Osteoblast (primary cell): ENCODE results near the gene PRCD. TPM values are rescaled to one million over a fixed set of nuclear protein-coding genes. Genes with fewer than 3 reads are reported as not detected.

ENCODE experiments used
- DNase-seq: peaks from one replicate; pipeline ENCODE4 v3.0.0; 2011; ENCODE audit warnings: low spot score, mixed read lengths; ENCODE audit not compliant: insufficient read length; ENCODE audit errors: missing footprints
- H2AFZ ChIP-seq: 2 replicates; pipeline ENCODE4 v1.6.0; 2011; ENCODE audit warnings: mild to moderate bottlenecking, low read length
- H3K27ac ChIP-seq: 2 replicates; pipeline ENCODE4 v1.5.1; 2011; ENCODE audit warnings: mild to moderate bottlenecking, low read depth, low read length, moderate library complexity
- H3K27me3 ChIP-seq: 2 replicates; pipeline ENCODE4 v1.6.0; 2012; ENCODE audit warnings: mild to moderate bottlenecking, control low read depth, inconsistent platforms, low read length, moderate library complexity; ENCODE audit not compliant: insufficient read depth
- H3K36me3 ChIP-seq: 2 replicates; pipeline ENCODE4 v1.5.1; 2011; ENCODE audit warnings: mild to moderate bottlenecking, low read length, control low read depth, moderate library complexity; ENCODE audit not compliant: insufficient read depth
- H3K4me1 ChIP-seq: 2 replicates; pipeline ENCODE4 v1.5.1; 2011; ENCODE audit warnings: mild to moderate bottlenecking, low read length, control low read depth, moderate library complexity; ENCODE audit not compliant: insufficient read depth
- H3K4me2 ChIP-seq: 2 replicates; pipeline ENCODE4 v1.6.0; 2011; ENCODE audit warnings: mild to moderate bottlenecking, low read length; ENCODE audit not compliant: insufficient read depth
- H3K4me3 ChIP-seq: fragments of 200-600 bp; sonication (generic); 3 replicates; pipeline ENCODE4 v1.5.1; 2012; ENCODE audit warnings: mild to moderate bottlenecking, low read length, inconsistent platforms; ENCODE audit not compliant: insufficient read depth
- H3K79me2 ChIP-seq: 2 replicates; pipeline ENCODE4 v1.6.0; 2012; ENCODE audit warnings: mild to moderate bottlenecking, low read length, control low read depth, inconsistent platforms; ENCODE audit not compliant: insufficient read depth
- H3K9me3 ChIP-seq: 2 replicates; pipeline ENCODE4 v1.5.1; 2011; ENCODE audit warnings: low read depth, low read length, control low read depth
- H4K20me1 ChIP-seq: 2 replicates; pipeline ENCODE4 v1.6.0; 2012; ENCODE audit warnings: mild to moderate bottlenecking, low read length, control low read depth; ENCODE audit not compliant: insufficient read depth
- total RNA-seq: library from RNA; depleted of rRNA; stranded (reverse); fragments of >200 nt; gene quantifications from 2 replicates; pipeline ENCODE4 v1.2.3, GENCODE V29; 2012
- TF ChIP-seq, protein P1 (sequence below): IDR thresholded peaks from 2 replicates; pipeline ENCODE4 v1.5.1; 2011; ENCODE audit warnings: mild to moderate bottlenecking, low read depth, low read length, moderate library complexity; ENCODE audit errors: extremely low read depth

The PRCD gene
- total RNA-seq, 1 donor: 4.0 TPM

DNA sequence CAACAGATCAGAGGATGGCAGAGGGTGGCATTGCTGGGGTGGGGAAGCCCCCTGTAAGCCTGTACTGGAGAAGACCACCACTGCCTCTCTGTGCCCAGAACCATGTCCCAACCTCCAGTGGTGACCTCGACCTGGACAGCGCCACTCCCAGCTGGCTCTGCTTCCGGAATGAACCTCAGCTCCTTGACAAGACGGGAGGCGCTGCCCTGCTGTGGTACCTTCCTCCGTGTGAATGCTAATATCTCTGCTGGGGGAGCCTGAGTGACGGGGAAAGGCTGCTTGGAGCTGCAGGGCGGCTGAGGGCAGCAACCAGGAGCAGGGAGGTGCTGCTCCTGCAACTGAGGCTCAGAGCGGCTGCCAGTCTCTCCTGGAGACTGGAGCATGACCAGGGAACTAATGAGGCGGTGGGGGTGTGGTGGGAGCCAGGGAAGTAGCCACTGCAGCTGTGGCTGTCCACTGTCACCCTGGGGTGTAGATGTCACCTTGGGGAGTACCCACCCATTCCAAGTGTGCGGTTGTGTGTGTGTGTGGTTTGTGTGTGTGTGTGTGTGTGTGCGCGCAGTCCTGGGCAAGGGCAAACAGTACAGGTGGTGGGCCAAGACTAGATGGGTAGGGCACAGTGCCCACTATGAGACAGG lies 6.2 kb downstream of the PRCD start:
- H2AFZ ChIP-seq: no peak overlapping the region
- no peaks in the 10 kb centered on the region for H4K20me1 ChIP-seq
- H3K79me2 ChIP-seq: no peaks in the 10 kb centered on the region
- H3K27me3 ChIP-seq: peaks cover 6% of the 10 kb centered on the region
- H3K4me1 ChIP-seq: peaks cover 26% of the 10 kb centered on the region
- peak overlapping the region; percentile 91 for H3K27ac ChIP-seq
- peak overlapping the region; percentile 16 for H3K4me2 ChIP-seq
- H3K36me3 ChIP-seq: no peaks in the 10 kb centered on the region
- DNase-seq: peak; percentile 44
- peak overlapping the region; percentile 11 for H3K4me3 ChIP-seq
- H3K9me3 ChIP-seq: no peaks in the 10 kb centered on the region
- TF ChIP-seq, protein P1, sequence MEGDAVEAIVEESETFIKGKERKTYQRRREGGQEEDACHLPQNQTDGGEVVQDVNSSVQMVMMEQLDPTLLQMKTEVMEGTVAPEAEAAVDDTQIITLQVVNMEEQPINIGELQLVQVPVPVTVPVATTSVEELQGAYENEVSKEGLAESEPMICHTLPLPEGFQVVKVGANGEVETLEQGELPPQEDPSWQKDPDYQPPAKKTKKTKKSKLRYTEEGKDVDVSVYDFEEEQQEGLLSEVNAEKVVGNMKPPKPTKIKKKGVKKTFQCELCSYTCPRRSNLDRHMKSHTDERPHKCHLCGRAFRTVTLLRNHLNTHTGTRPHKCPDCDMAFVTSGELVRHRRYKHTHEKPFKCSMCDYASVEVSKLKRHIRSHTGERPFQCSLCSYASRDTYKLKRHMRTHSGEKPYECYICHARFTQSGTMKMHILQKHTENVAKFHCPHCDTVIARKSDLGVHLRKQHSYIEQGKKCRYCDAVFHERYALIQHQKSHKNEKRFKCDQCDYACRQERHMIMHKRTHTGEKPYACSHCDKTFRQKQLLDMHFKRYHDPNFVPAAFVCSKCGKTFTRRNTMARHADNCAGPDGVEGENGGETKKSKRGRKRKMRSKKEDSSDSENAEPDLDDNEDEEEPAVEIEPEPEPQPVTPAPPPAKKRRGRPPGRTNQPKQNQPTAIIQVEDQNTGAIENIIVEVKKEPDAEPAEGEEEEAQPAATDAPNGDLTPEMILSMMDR: no peak

DNA sequence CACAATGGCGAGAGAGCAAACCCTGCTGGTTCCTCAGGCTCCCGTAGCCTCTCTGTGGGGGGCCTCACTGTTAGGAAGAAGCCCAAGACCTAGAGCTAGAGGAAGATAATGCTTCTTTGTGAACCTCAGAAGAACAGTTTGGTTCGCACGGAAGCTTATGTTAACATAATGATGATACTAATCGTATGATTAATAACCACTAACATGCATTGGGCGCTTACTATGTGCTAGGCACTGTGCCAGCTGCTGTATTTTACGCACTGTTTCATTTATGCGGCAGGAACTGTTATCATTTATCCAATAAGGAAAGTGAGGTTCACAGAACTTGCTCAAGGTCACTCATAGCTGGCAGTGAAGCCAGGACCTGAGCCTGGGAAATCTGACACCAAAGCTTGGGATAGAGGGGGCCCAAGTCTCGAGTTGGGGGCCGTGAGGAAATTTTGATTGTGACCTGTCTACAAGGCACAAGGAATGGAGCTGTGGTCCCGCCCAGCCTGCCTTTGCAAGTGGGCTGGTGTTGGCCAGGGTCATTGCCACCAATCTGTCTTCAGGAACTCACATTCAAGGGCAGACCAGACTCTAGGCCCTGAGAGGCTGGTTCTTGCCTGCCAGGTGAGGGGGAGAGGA lies 6.8 kb downstream of the PRCD start:
- no peaks in the 10 kb centered on the region for H4K20me1 ChIP-seq
- H3K4me3 ChIP-seq: peak overlapping the region; percentile 11
- H3K9me3 ChIP-seq: no peaks in the 10 kb centered on the region
- H2AFZ ChIP-seq: no peak overlapping the region
- no peaks in the 10 kb centered on the region for H3K79me2 ChIP-seq
- H3K4me2 ChIP-seq: peak overlapping the region; percentile 16
- TF ChIP-seq, protein P1: no peak
- no peaks in the 10 kb centered on the region for H3K36me3 ChIP-seq
- peaks cover 28% of the 10 kb centered on the region for H3K4me1 ChIP-seq
- peaks cover 6% of the 10 kb centered on the region for H3K27me3 ChIP-seq
- peak; percentile 96 for DNase-seq
- peak overlapping the region; percentile 91 for H3K27ac ChIP-seq

DNA sequence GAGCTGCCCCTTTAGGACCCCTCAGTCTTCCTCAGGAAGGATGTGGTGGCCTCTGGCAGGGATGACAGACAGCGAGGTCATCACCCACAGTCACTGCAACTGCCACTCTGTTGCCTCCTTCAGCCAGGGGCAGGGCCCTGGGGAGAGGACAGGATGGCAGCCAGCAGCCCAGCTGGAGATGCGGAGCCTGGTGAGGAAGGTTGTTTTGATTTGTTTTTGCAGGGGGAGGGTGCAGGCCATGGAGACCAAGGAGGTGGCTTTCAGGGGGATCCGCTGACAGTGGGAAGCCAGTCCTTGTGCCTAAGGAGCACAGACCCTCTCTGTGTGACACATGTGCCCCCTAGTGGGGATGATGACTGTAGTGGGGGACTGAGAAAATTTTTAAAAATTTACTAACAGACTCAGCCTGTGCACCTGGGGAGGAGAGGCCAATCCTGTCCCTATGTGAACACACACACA lies 7.4 kb downstream of the PRCD start:
- Histone ChIP-seq H3K4me1 (peaks cover 28% of the 10 kb centered on the region), H3K4me3 (peak overlapping the region; percentile 6), H3K27me3 (peaks cover 6% of the 10 kb centered on the region), H4K20me1 (no peaks in the 10 kb centered on the region), H3K9me3 (no peaks in the 10 kb centered on the region), H3K27ac (peak overlapping the region; percentile 91), H3K36me3 (no peaks in the 10 kb centered on the region), H3K4me2 (peak overlapping the region; percentile 16), H2AFZ (no peak overlapping the region), H3K79me2 (no peaks in the 10 kb centered on the region)
- DNase-seq: peak; percentile 85
- TF ChIP-seq, protein P1: peak; percentile 78

DNA sequence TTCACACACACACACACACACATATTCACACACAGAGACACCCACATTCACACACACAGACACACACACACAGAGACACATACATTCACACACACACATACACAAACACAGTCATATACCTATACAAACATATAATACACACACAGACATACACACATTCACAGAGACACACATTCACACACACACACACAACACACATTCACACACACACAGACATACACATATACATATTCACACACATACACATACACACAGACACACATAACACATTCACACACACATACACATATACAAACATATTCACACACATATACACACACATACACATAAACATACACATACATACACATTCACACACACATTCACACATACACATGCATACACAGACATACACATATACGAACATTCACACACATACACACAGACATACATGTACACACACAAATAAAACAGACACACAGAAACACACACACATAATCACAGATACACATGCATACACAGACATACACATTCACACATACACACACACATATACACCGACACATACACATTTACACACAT lies 7.9 kb downstream of the PRCD start:
- H3K9me3 ChIP-seq: no peaks in the 10 kb centered on the region
- no peak overlapping the region for H2AFZ ChIP-seq
- H3K27ac ChIP-seq: no peak overlapping the region
- TF ChIP-seq, protein P1: no peak
- H3K36me3 ChIP-seq: no peaks in the 10 kb centered on the region
- peaks cover 28% of the 10 kb centered on the region for H3K4me1 ChIP-seq
- no peaks in the 10 kb centered on the region for H4K20me1 ChIP-seq
- peak; percentile 17 for DNase-seq
- peaks cover 6% of the 10 kb centered on the region for H3K27me3 ChIP-seq
- H3K4me2 ChIP-seq: no peak overlapping the region
- no peaks in the 10 kb centered on the region for H3K79me2 ChIP-seq
- no peak overlapping the region for H3K4me3 ChIP-seq
